HG02678 (cell line): ENCODE data around the gene UBTD1.

ENCODE experiments used
- ATAC-seq: cut with Tn5 transposase; IDR thresholded peaks from one replicate; pipeline ENCODE4 v1.9.1; 2021; ENCODE audit warnings: mild to moderate bottlenecking, moderate library complexity; ENCODE audit not compliant: unreplicated experiment

Gene UBTD1

DNA sequence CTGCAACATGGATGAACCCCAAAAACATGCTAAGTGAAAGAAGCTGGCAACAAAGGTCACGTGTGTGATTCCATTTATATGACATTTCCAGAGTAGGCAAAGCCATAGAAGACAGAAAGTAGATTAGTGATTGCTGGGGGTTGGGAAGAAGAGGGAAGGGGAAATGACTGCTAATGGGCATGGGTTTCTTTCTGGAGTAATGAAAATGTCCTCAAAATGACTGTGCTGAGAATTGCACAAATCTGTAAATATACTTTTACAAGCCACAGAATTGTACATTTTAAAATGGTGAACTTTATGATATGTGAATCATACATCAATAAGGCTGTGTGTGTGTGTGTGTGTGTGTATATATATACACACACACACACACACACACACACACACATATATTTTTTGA lies 16.3 kb upstream of the UBTD1 start:
- ATAC-seq, result no peak

DNA sequence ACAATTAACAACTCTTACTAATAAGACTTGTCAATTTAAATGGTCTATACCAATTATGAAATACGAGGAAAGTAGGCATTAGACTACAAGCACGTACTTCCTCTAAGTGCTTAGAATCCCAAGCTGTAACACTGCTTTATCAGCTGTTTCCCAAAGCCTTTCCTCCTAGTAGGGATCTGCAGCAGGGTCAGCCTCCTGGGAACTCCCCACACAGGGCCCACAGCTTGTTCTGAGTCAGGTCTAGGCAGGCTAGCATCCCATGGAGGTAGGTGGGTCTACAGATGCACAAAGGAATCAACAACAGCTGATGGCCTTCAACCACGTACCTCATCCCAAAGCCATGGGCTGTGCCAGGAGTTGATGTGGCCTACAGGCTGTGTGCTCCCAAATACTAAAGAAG lies 15.2 kb upstream of the UBTD1 start:
- ATAC-seq, result no peak

DNA sequence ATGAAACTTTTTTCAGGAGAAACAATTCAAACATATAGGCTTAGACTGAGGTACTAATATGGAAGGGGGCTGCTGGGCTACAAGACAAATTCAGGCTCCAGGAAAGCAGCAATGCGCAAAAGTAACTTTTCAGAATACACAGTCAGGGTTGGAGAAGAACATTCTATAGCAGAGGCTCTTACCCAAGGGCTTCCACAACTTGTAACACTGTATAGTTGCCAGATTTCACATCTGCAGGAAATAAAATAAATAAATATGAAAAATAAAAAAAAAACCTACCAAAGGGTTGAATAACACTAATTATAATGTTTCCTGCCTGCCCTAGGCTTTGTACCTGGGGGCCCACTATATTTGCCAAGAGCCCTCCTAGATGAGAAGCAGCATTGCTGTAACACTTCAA lies 14.8 kb upstream of the UBTD1 start:
- no peak for ATAC-seq

DNA sequence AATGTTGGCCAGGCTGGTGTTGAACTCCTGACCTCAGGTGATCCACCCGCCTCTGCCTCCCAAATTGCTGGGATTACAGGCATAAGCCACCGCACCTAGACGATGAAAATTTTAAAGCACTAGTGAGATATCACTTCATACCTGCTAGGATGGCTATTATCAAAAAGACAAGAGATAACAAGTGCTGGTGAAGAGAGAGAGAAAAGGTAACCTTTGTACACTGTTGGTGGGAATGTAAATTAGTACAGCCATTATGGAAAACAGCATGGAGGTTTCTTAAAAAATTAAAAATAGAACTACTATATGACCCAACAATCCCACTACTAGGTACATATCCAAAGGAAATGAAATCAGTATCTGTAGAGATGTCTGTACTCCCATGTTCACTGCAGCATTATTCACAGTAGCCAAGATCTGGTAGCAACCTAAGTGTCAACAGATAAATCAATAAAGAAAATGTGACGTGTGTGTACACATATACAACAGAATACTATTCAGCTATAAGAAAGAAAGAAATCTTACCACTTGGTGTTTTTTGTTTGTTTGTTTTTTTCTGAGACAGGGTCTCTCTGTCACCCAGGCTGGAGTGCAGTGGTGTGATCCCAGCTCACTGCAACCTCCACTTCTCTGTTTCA lies 13.0 kb upstream of the UBTD1 start:
- no peak for ATAC-seq

DNA sequence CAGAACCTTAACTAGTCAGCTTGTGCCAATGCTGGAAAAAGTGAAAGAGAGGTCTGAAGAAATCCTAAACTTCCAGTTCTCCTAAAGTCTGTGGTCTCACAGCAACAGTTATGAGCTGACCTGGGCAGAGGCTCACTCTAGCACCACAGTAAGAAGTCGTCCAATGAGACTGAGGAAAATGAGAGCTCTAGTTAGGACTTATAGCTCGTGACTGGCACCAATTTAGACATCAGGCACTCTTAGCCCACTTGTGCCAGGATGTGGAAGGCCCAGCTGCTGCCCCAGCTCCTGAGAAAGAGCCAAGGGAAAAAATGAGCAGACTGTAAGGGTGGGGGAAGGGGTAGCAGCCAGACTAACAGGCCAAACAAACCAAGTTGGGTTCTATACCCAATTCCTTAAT lies 8.1 kb upstream of the UBTD1 start:
- ATAC-seq, result no peak

DNA sequence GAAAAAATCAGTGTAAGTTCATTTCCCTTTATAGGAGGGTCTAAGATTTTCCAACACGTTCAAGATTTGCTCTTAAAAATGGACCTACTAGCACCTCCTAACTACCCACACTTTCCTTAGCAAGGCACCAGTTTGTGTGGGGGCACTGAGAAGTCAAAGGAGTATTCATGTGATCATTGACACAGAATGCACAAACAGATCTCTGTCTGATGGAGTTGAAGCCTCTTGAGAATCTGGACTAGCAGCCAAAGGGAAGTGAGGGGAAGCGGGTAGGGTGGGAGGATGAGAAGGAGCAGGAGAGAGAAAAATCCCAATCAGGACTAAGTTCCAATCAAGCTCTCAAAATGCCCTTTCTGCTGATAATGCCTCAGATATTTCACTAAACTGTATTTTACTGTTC lies 4.6 kb upstream of the UBTD1 start:
- no peak for ATAC-seq

DNA sequence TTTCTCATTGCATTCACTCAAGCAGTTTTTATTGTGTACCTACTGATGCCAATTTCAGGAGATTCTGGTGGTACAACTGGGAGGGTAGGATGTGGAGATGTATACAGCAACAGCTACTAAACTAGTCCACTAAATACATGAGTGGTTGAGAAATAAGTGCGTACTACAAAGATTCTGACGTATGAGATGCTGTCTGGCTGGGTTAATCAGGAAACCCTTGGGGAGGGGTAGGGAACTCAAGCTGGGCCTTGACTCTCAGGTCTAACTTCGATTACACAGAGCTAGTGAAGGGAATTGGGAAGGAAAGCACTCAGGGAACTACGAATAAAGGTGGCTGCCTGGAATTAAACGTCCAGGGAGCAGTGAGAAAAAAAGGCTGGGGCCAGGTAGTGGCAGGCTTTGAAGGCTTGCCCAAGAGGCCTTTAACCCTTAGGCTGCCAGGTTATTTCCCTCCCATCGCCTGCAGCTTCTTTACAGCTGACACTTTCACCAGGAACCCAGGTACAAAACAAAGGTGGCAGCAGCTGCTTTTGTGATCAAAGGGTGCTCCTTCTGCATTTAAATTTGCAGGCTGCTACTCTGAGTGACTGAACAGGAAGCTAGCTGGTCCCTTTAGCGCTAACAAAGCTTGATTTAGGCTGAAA lies 3.7 kb upstream of the UBTD1 start:
- ATAC-seq, result no peak

DNA sequence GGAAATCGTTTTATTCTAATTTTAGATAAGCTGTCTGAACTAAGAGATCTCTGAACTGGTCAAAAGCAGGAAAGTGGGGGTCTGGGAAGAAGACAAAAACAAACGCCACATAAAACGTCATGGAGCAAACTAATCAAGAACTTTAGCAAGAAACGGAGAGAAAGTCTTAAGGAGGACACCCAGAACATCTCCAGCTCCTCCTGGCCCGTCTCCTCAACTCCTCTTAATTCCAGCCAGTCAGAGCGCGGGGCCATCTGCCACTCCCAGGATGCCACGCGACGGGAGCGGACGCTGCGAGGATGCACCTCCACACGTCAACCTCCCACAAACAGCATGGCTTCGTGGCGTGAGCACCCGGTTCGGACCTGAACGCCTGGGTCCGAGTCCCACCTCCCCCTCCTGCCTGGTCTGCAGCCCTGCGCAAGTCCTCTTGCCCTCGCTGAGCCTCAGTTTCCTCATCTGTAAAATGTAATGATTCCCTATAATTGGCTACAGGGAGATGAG lies 1.1 kb upstream of the UBTD1 start:
- ATAC-seq, result peak; percentile 17

DNA sequence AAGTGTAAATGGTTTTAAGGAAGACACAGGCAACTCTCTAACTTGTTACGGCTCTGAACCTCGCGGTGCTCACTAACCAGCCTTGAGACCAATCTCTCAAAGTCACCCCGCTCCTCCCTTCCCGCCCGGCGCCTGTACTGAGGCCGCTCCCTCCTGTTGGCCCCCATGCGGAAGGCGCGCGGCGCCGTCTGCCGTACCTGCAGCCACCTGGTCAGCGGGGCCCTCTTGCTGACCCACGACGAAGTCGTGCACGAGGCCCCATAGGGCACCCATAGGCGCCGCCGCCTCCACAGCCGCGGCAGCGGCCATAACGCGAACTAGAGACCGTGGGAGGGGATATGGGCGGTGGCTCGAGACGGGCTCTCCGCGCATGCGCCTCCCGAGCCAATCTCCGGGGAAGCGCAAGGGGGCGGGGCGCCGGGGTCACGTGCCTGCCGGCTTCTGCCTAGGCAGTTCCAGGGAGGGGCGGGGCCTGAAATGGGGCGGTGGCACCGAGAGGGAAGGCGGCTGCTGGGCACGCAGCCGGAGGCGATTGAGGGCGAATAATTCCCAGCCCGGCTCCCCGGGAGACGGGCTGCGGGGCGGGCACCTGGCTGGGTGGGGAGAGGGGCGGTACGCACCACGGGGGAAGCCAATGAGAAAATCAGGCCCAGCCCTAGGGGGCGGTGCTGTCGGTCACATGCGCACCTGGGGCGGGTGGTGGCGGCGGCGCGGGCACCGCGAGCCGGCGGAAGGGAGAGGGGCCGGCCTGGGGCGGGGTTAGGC lies 466 bp upstream of the UBTD1 start, which contains the start of gene MMS19:
Gene MMS19, minus strand, starts transcription at position 347 of the 765 bp plus-strand sequence. Its CDS starts 38 bp downstream, at position 309.
- ATAC-seq, result peak; percentile 92

DNA sequence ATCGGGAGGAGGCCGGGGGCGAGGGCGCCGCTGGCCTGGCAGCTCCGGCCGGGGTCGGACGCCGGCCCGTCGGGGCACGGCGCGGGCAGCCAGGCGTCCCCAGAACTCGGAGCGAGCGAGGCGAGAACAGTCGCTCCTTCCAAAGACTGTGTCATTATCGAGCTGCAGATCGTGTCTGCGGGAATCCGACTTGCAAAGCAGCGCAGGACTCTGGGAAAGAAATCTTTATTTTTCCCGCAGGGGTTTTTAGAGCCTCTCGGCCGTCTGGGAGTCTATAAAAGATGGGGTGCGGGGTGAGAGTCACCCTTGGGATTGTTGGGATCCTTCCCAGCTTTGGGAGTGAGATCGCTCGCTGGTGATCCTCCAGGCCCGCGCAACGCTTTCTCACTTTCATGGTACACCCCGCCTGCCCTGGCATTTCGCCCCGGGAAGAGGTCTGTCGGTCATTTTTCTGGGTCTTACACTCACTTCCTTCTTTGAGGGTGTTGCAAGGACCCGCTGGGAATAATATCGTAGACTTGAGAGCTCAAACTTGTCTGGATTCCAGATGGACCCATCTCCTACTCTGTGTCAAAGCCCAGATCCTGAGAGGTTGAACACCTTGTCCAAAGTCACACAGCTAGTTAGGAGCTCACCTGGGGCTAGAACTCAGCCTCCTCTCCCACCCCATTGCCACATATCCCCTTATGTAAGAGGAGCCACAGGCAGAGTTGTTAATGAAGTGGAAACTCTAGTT lies 1.0 kb downstream of the UBTD1 start:
- ATAC-seq, result no peak

DNA sequence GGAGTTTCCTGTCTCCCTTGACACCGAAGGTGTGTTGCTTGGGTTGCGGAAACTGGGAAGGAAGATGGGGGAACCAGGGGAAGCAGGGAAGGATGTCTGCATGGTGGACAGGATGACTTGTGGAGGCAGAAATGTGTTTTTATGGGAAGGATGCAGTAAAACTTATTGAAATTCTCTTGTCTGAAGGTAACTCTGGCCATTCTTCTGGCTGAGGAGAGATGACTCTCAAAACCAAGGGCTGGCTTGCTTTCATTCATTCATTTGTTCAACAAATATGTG lies 1.5 kb downstream of the UBTD1 start:
- no peak for ATAC-seq

DNA sequence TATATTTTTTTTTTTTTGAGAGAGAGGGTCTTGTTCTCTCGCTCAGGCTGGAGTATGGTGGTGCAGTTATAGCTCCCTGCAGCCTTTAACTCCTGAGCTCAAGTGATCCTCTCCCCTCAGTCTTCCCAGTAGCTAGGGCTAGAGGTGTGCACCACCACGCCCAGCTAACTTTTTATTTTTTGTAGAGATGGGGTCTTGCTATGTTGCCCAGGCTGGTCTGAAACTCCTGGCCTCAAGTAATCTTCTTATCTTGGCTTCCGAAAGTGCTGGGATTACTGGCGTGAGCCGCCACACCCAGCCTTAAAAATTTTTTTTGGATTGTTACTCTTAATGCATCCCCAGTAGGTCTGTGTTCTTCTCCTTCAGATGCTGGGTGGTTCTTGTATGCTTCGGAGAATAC lies 4.2 kb downstream of the UBTD1 start:
- ATAC-seq, result no peak

DNA sequence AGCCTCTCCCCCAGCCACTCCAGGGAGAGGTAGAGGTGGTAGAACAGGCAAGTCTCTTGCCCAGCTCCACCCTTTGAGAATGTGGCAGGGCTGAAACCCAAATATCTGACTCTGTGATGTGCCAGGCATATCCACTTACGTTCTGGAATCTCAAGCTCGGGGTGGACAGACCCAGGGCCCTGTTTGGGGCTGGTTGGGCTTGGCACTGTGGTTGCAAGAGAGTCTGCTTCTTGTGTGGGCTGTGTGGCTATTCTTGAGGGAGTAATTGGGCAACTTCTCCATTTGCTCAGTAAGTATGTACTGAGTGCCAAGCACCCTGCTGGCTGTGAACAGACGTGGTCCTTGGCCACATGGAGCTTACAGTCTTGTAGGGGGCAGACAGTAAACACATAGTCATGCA lies 4.7 kb downstream of the UBTD1 start:
- ATAC-seq, result no peak

DNA sequence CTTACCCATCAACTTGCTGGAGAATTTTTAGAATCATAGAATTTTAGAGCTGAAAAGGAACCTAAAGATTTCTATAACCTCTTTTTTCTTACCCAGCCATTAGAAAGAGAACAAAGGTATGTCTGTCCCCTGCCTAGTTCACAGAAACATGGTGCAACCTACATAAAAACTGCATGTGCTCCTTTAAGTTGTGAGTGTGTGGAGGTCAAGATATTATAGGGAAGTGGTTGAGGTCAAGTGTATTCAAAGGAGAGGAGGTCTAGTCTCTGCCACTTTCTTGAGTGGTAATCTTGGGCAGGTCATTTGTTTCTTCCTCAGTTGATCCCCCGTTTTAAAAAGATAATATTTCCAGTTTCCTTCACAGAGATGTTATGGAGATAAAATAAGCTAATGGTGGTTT lies 6.4 kb downstream of the UBTD1 start:
- no peak for ATAC-seq

DNA sequence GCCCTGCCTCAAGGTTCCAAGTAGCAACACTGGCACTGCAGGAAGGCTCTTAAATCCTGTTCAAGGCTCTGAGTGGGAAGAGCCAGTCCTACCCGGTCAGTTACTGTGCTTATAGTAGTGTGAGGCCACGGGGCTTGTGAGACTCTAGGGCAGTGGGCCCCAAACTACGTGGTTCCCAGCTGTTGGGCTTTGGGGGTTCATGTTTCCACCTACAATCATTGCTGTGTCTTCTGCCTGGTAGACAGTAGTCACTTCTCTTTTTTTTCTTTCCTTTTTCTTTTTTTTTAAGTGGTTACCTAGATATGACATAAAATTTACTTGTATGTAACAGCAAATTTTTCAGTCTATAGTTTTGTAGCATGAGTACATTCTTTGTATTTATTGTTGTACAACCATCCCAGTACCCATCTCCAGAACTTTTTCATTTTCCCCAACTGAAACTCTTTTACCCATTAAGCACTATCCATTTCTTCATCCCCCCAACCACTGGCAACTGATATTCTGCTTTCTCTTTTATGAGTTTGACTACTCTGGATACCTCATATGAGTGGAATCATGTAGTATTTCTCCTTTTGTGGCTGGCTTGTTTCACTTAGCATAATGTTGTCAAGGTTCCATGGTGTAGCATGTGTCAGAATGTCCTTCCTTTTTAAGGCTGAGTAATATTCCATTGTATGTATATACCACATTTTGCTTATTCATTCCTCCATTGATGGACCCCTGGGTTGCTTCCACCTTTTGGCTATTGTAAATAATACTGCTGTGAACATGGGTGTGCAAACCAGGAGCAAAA lies 7.7 kb downstream of the UBTD1 start:
- no peak for ATAC-seq

DNA sequence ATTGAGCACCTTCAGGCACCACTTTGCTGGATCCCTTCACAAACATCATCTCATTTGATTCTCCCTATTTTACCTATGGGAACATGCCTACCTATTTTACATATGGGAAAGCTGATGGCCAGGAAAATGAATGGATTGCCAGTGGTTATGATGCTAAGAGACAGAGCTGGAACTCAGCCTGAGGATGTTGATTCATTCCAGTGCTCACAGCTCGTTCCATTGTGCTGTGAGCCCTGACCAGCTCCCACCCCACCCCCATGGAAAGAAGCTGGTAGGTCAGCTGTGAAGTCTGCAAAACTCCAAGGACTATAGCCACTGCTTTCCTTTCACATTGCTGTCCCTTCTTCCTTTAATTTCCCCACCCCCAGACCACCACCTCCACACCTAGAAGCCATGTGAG lies 9.6 kb downstream of the UBTD1 start:
- ATAC-seq, result no peak

DNA sequence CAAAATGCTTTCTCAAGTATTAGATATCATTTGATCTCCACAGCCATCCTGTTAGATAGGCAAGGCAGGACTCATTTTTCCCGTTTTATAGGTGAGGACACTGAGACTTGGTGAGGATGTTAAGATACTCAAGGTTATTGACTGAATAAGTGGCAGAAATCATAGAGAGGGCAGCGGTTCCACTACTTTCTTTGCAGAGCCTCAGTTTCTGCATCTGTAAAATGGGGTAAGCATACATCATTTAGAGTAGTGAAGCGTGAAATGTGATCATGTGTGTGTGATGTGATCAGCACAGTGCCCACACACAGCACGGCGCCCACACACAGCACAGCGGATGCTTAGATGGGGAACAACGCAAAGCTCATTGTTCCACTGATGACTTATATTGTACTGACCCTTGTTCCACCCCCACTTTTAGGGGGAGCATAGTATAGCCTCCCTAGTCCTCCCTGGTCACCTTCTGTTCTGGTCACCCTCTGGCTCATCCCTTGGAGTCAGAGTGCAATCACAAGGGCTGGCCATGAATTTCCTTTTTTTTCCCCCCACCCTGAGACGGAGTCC lies 10.5 kb downstream of the UBTD1 start:
- no peak for ATAC-seq

DNA sequence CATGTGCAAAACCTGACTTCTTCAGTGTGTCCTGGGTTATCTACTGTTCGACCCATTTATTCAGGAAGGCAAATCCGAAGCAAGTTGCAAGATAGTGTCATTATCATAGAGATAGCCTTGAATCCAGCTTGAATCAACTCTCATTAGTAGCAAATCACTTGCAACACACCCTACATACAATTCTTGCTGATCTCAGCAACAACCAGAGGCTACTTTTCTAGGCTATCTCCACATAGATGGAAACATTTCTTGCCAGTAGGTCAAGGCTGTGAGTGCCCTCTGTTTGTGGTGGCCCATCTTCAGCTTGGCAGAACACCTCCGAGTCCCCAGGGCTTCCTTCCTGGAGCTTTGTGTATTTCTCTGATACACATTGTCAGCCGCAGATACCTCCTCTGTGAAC lies 12.0 kb downstream of the UBTD1 start:
- ATAC-seq, result no peak

DNA sequence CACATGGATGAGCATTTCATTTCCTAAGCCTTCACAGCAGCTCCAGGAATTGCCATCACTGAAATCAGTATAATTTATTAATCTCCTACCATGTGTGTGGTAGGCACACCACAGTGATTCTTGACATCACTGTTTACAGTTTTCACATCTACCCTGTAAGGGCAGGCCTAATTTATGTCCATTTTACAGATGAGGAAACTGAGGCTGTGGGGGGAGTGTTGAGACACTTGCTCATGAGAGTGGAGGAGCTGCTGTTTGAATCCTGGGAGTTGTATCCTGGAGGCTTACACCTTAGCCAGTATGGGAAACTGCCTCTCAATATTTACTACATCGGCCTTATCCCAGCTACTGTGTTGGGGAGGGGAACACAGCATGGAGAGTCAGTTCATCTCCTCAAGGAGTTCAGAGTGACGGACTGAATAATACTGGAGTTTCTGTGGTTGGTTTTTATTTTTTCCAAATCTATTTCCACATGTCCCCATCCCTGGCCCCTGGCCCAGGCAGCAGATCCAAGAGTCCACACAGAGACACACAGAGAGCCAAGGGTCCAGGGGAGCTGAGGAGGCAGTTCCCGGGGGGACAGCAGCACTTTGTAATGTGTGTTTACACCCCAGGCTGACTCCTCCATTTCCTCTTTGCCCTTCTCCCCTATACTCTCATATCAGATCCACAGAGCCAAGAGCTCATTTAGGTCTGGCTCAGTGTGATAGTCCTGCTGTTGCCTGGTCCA lies 13.2 kb downstream of the UBTD1 start:
- no peak for ATAC-seq

DNA sequence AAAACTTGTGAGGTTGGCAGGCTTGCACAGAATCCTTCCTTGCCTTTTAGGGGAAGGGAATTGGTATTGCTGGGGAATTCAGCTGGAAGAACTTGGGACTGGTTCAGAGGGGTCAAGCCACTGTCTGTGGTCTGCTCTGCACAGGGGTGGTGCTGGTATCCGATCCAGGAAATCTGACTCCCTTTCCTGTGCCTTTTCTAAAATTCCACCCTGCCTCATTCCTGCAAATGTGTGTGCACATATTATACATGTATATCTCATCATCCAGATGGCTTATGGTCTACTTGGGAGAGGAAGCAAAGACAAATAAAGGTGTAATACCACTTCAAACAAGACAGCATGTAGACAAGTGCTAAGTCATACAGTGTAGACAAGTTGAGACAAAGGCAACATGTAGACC lies 14.3 kb downstream of the UBTD1 start:
- ATAC-seq, result no peak
